GM19238 (cell line): ENCODE results near the gene SLC43A2.
A peak's percentile ranks its signal among the peaks of the same experiment; 100 is the strongest.

Experiments
- DNase-seq: peaks from one replicate; pipeline ENCODE4 v3.0.0; 2011; ENCODE audit warnings: low spot score; ENCODE audit not compliant: insufficient read length

The SLC43A2 gene

DNA sequence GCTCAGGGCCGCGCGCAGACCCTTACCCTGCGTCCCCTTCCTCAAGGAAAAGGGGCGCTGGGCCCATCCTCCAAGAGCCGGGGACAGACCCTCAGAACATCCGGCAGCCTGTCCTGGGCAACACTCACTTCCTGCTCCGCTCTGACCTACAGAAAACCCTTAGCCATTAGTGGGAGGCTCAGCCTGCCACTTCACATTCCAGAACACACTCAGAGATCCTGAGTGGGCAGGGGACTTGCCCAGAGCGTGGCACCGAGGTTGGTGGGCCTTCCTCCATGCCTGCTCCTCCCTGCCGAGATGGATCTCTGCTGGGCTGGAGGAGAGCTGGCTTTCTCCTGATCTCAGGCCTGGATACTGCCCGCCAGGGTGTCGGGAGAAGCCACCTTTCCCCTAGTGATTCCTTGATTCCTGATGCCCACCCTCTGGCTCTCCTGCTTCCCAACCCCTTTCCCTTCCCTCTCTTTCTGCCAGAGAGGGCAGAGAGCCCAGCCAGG, 15.4 kb upstream of the SLC43A2 start:
- DNase-seq, result peak; percentile 51

DNA sequence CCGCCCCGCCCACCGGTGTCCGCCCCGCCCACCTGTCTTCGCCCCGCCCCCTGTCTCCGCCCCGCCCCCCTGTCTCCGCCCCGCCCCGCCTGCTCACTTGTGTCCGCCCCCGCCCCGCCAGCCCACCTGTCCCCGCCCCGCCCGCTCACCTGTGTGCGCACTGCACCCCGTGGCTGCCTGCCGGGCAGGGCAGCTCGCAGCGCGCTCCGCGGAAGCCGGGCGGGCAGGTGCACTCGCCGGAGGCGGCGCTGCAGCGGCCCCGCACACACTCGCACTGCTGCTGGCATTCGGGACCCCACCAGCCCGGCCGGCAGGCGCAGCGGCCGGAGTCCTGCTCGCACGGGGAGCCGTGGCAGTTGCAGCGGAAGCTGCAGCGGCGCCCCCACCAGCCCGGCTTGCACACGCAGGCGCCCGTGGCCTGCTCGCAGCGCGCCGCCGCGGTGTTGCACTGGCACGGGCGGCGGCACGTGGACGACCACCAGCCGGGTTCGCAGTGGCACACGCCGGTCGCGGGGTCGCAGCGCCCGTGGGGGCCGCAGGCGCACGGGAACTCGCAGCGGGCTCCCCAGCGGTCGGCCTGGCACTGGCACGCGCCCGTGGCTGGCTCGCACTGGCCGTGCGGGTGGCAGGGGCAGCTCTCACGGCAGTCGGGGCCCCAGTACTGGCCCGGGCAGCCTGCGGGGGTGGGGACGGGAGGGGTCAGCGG, 14.8 kb upstream of the SLC43A2 start:
- peak; percentile 72 for DNase-seq

DNA sequence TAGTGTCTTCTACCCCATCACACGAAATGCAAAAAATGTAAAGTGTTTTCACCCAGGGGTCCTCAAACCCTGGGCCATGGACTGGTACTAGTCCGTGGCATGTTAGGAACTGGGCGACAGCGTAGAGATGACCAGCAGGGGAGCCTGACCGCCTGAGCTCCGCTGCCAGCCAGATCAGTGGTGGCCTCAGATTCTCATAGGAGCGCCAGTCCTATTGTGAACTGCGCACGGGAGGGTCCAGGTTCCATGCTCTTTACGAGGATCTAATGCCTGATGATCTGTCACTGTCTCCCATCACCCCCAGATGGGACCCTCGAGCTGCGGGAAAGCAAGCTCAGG, 12.4 kb upstream of the SLC43A2 start:
- DNase-seq, result no peak

DNA sequence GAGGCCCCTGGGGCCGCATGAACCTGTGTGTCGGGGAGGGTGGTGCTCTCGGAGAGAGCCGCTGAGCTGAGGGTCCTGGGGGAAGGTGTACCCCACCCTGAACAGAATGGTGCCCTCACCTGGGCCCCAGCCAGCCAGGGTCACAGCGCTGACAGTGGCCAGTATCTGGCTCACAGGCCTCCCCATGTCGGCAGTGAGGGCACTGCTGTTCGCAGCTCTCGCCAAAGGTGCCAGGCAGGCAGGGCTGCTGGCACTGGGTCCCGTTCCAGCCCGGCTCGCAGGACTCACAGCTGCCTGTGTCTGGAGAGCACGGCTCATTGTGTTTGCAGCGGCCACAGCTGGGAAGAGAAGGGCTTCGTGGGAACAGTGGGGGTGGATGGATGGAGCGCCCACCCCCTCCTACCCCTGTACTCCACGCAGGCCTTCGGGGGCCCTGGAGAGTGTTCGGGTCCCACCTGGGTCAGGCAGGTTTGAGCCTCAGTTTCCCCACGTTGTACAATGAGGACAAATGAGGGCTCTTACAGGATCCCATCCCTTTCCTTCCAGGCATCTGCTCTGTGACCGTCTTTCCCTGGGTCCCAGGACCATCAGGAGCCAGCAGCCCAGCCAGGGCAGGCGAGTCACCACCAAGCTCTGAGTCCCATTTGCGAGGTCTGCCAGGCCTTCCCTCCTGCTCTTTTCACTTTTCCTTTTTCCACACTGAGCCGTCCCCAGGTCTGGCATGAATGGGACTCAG, 11.9 kb upstream of the SLC43A2 start:
- DNase-seq, result no peak

DNA sequence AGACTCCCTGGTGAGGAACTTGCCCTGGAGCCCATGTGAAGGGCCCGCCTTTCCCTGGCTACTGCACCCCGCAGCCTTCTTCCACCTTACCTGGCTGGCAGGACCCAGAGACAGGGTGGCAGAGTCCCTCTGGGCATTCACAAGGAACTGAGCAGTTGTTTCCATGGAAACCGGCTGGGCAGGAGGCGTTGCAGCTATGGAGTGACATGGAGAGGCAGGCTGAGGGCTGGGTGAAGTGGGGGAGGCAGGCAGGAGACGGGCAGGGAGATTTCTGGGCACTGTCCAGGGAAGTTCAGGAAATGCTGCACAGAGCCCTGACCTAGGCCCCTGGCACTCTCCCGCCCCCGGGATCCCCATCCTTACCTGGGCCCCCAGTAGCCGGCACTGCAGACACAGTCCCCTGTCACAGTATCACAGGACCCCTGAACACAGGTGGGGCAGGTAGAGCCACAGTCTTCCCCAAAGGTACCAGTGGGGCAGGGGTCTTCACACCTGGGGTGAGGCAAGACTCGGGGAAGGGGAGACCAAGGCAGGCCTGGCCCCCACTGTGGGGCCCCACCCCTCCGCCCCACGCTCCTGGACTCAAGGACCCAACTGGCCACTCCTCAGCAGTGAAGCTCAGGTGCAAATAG, 11.0 kb upstream of the SLC43A2 start:
- DNase-seq, result no peak

DNA sequence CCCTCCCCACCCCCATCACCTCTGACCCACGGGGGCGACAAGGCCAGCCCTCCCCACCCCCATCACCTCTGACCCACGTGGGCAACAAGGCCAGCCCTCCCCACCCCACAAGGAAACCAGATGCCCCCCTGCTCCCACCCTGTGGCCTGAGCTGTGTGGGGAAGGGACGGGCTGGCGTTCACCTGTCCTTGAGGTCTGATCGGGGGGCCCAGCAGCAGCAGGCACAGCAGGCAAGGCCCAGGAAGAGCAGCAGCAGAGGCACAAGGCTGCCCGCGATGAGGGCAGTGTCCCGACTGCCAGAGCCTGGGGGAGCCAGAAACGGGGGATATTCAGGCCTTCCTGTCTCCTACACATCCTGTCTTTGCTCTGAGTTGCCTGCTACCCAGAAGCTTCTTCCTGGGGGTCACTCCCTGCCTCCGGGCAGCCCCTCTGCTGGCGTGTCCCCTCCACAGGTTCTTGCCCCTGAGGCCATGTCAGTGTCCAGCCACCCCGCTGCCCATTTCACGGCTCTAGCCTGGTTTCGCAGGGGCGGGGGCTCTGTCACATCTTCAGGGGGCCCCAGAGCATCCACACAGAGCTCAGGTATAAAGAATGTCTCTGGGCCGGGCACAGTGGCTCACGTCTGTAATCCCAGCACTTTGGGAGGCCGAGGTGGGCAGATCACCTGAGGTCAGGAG, 10.1 kb upstream of the SLC43A2 start:
- no peak for DNase-seq

DNA sequence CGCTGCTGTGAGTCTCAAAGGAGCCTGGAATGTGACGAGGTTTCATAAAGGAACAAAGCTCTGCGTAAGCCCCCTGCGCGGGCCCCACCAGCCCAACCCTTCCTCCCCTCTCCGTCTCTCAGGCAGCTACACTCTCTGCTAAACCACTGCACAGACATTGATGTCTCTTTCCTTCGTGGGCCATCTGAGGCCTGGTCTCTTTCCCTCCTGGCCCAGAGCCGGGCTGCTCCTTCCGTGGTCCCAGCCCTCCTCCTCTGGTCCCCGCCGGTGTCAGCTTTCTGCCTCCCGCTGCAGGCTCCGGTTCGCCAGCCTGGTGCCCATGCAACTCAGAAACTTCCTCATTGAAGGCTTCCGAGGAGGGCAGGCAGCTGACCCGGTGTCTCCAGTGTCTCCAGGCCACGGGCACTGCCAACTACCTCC, 9.5 kb upstream of the SLC43A2 start:
- DNase-seq, result no peak

DNA sequence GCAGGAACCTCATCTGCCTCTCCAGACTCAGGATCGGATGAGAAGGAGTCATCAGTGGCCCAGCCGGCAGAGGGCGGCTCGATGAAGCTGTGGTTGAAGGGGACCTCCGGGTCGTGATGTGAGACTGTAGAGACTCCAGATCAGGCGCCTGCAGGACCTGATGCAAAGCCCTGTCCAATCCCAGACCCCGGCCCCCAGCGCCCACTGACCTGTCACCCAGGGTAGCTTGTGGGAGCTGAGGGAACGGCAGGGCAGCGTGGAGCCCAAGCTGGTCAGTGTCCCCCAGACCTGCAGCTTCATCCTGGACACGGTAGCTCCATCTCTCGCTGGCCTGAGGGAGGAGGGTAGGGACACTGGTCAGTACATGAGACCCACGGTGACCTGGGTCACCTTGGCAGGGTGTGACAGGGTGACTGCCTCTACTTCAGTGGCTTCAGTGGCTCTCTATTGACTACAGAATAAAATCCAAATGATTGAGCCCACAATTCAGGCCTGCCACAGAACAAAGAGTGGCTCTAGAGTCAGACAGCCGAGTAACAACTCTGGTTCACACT, 8.2 kb upstream of the SLC43A2 start:
- no peak for DNase-seq

DNA sequence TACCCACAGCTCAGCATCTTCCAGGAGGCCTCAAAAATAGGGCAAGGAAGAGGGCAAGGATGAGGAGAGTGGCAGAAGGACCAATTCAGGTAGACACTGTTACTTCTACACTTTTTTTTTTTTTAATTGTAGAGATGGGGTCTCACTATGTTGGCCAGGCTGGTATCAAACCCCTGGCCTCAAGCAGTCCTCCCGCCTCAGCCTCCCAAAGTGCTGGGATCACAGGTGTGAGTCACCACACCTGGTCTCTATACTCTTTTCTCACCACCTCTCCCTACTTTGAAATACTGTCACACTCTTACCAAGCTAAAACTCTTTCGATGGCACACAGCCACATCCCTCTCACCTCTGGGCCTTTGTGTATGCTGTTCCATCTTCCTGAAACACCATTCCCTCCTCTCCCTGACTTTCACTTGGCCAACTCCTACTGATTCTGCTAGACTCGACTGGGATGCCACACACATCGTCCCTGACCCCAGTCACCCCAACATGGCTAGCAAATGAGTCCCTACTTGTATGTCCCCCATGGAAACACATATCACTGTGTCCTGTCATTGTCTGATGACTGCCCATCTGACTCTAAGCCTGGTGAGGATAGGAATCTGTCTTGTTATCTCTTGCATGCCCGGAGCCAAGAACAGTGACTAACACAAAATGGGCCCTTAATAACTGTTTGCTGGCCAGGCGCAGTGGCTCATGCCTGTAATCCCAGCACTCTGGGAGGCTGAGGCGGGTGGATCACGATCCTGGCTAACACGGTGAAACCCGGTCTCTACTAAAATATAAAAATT, 7.2 kb upstream of the SLC43A2 start:
- DNase-seq, result no peak

DNA sequence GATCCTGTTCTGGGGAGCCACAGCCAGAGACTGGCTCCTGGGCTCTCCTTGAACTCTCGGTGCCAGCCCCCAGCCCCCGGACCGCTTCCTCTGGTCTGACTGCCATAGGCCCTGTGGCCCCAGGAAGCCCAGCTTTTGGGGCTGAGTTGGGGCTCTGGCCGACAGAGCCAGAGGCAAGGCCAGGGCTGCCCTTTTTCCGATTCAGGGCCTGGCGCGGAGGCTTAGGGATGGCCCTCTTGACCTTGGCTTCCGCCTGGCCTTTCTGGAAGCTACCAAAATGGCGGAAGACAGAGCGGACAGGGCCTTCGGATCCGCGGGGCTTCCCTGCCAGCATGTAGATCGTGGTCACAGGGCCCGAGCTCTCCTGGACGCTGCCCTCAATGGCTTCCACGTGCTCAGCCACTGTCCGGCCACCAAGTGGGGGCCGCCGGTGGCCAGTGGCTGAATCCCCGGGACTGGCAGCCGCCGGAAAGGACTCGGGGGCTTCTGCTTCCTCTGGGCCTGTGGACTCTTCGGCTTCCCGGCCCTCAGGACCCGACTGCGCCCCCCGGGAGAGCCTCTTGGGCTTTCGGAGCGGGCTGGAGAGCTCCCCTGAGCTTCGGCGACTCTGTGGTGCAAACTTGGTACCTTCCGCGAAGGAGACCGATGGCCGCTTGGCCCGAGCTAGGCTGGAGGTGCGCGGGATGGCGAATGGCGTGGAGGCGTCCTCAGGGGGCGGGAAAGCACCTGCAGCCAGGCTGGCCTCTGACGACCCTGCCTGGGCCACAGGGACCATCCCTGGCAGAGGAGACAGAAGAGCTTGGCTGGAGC, 6.4 kb upstream of the SLC43A2 start:
- no peak for DNase-seq

DNA sequence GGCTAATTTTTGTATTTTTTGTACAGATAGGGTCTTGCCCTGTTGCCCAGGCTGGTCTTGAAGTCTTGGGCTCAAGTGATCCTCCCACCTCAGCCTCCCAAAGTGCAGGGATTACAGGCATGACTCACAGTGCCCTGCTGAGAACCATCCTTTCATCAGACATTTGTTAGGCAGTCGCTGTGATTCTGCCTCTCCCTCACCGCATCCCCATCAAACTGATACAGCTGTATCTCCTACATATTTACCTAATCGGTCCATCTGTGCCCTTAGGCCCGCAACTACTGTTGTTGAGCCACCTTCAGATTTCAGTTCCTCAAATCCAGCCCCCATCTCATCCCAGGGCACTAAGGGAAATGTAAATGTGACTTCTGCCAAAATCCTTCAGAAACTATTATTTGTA, 2.0 kb upstream of the SLC43A2 start:
- no peak for DNase-seq

DNA sequence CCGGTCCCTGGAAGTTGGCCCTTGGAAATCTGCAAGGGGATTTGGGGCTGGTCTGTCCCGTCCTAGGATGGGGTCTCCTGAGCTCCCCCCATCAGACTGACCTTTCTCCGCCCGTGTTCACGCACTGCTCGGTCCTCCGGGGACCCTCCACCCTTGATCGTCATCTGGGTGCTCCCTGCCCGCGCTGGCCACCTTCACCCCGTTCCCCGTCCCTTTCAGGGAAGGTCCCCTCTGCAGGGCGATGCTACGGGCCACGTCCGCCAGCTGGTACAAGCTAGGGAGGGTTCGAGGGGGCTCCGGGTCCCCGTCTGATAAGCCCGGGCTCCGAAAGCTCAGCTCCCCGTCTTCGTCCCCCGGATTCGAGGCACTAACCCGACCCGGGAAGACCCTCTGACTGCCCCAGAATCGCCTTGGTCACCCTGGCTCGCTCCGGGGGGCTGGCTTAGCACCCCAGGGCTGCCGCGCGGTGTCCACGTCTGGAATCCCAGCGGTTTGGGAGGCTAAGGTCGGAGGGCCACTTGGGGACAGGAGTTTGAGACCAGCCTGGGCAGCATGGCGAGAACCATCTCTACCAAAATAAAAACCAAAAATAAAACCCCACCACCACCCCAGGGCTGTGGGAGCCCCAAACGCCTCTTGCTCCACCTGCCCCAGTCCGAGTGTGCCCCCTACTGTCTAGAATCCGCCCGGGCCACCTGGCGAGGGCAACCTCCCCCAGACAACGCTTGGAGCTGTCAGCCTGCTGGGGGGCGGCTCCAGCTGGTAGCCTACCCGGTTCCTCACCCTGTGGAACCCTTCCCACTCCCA, 1.1 kb upstream of the SLC43A2 start:
- peak; percentile 63 for DNase-seq

DNA sequence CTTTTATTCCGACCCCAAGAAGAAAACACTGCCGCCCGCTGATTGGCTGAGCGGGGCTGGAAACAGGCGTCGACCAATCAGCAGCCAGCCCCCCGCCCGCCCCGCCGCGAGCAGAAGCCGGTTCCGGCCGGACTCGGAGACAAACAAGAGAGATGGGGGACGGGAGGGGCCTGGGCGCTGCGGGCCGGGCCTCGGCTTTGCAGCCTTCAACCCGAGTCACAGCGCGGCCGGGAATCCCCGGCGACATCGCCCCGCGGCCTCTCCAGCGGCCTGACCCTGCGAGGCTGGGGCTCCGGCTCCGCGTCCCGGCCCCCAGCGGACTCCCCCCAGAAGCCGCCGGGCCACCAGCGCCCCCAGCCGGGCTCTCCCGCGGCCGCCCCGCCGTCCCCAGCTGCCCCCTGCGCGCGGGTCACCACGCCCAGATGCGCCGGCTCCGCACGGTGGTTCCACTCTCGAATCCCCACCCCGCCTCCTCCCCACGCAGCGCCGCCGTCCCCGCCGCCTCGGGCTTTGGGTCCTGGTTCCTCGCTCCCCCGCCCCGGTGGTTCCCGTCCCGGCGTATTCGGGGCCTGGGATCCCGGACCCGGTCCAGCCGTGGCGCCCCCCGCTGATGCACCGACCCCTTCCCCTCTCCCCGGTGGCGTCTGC, 346 bp upstream of the SLC43A2 start:
- peak; percentile 99 for DNase-seq

DNA sequence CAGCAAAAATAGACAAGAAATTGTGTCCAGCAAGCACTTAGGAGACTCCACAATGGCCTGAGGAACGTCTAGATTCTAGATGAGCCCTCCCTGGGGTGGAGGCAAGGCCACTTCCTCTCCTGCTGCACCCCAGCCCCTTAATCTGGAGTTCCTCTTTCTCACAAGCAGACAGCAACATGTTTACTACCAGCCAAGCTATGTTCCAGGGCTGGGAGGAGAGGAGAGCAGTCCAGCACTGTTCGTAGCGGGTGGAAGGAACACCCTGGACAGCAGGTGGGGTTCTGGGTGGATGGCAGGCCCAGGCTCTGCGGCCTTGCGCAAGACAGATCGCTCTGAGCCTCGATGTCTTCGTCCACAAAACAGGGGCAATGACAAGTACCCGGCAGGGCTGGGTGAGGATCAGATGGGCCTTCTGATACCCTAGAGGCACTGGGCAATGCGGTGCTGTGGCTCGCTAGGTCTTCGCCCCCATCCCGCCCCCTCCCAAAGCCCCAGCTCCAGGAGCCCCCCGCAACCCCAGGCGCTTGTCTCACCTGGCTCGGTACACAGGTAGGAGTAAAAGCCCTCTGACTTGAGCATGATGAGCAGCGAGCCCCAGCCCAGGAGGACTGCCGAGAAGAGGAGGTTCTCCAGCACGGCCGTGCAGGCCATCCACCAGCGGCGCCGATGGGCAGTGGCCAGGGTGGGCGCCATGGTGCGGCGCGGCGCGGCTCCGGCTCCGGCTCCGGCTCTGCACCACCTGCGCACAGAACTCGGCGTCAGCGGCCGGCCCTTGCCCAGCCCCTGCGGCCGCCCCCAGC, 1.3 kb downstream of the SLC43A2 start:
- DNase-seq, result peak; percentile 67

DNA sequence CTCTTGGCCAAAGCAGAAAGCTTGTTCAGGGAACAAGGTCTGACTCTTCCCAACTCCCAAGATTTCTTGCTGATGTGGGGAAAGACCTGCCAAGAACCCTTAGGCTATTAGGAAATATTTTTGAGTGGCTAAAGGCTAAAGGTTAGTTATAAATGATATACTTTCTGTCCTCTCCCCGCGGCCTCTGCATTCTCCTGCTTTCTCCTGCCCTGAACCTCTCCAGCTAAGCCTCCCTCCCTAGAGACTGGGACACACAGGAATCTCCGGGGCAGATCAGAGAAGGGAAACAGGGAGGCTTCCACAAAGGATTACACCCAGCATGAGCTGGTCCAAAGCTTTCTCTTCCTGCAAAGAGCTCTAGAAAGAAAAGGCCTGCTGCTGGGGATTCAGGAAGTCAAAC, 2.3 kb downstream of the SLC43A2 start:
- no peak for DNase-seq

DNA sequence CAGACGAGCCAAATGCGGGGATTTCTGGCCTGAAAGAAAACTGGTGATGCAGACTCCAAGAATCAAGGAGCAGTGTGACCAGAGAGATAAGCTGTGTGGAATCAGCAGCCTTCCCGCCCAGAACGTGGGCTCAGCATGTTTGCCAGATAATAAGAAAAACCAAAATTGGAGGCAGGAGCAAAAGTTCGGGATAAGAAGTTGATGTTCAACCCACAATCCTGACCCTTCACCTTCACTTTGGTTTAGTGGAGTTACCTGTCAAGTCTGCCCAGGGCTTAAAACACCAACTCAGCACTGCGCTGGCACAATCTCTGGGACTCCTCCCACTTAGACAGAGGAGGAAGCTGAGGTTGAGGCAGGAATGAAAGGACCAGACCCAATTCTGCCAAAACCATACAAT, 3.1 kb downstream of the SLC43A2 start:
- no peak for DNase-seq

DNA sequence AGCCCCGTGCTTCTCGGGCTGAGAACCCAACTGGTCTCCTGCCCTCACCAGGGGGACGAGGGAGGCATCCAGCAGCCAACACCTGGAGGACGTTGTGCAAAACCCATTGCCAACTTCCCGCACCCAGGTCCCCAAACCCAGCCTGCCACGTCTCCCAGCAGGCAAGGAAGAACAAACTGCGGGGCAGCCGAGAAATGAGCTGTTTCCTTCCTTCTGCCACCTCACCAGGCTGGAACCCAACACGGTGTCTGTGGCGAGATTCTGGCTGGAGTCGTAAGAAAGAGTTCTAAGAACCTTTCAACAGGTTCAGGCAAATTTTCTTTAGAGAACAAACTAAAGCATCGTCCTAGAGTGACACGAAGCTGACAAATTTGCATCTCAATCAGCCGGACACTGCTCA, 3.6 kb downstream of the SLC43A2 start:
- no peak for DNase-seq

DNA sequence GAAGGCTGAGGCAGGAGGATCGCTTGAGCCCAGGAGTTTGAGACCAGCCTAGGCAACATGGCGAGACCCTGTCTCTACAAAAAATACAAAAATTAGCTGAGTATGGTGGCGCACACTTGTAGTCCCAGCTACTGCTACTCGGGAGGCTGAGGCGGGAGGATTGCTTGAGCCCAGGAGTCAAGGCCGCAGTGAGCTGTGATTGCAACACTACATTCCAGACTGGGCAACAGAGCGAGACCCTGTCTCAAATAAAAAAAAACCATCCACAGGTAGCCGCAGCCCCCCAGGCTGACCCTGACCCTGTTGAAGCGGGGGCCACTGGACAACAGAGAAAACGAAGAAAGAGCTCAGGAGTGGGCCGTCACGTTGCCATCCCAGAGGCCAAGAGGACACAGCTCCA, 4.0 kb downstream of the SLC43A2 start:
- DNase-seq, result no peak
